ENCODE data around the gene C22orf42. TPM values are rescaled to one million over a fixed set of nuclear protein-coding genes. Genes with fewer than 3 reads are reported as not detected.
A peak's percentile ranks its signal among the peaks of the same experiment; 100 is the strongest.

C22orf42 gene
- total RNA-seq, 1 donor from 2014 or later: 2.1 TPM

- TF ChIP-seq, protein P1, sequence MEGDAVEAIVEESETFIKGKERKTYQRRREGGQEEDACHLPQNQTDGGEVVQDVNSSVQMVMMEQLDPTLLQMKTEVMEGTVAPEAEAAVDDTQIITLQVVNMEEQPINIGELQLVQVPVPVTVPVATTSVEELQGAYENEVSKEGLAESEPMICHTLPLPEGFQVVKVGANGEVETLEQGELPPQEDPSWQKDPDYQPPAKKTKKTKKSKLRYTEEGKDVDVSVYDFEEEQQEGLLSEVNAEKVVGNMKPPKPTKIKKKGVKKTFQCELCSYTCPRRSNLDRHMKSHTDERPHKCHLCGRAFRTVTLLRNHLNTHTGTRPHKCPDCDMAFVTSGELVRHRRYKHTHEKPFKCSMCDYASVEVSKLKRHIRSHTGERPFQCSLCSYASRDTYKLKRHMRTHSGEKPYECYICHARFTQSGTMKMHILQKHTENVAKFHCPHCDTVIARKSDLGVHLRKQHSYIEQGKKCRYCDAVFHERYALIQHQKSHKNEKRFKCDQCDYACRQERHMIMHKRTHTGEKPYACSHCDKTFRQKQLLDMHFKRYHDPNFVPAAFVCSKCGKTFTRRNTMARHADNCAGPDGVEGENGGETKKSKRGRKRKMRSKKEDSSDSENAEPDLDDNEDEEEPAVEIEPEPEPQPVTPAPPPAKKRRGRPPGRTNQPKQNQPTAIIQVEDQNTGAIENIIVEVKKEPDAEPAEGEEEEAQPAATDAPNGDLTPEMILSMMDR (conservative IDR thresholded peaks at IDR 0.05): no peak
- DNase-seq (ENCODE audit: extremely low spot score, unreplicated experiment): no peak
- Mint-ChIP-seq H3K27me3 (peaks cover 38% of the 10 kb centered on the region), H3K9me3 (no peaks in the 10 kb centered on the region), H3K4me1 (ENCODE audit: unreplicated experiment) (no peaks in the 10 kb centered on the region), H3K27ac (no peak overlapping the region), H3K4me3 (no peak overlapping the region), H3K36me3 (no peaks in the 10 kb centered on the region)
These were observed 38.5 kb downstream of the C22orf42 start for GRCh38 chr22:32120603-32121002.

DNA sequence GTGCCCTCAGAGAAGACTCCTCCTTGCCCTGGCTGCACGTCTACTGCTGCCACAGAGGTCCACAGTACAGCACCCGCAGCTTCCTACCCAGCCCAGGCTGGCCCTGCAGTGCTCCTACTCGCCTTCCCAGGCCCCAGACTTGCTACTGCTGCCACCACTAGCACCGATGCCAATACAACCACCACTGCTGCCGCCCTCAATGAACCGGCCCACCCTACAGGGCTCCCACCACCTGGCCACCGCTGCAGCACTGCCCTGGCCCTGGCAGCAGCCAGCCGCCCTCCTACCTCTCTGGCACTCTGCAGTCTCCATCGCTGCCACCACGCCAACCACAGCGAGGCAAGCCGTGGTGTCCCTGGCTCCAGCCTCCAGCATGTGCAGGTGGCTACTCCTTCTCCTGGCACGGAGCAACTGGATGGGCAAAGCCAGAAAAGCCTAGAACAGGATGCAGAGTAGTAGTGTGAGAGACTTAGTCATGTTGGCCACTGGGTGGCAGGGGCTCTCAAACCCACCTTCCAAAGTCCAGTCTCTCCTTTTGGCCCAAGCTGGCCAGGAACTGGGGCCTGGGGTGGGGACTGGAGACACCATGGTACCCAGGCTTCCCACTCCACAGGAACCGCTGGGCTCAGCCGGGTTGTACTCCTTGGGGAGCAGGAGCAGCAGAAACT is 39.4 kb downstream of the C22orf42 start:
- TF ChIP-seq, protein P1 (conservative IDR thresholded peaks at IDR 0.05): no peak
- Mint-ChIP-seq H3K4me1 (ENCODE audit: unreplicated experiment) (no peaks in the 10 kb centered on the region), H3K36me3 (no peaks in the 10 kb centered on the region), H3K9me3 (no peaks in the 10 kb centered on the region), H3K27ac (no peak overlapping the region), H3K27me3 (peaks cover 42% of the 10 kb centered on the region), H3K4me3 (no peak overlapping the region)
- no peak for DNase-seq (ENCODE audit: extremely low spot score, unreplicated experiment)

DNA sequence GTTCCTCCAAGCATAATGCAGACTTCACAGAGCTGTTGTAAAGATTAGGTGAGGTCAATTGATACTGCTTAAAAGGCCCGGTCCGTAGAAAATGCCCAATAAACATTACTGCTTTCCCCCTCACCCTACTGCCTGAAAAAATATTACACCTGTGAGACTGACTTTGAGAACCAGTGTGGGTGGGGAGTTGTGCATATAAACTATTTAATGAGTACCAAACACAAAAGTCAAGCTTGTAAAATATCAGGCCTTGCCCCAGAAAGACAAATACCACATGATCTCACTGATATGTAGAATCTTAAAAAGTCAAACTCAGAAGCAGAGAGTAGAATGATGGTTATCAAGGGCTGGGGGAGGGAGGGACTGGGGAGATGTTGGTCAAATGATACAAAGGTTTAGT is 46.7 kb downstream of the C22orf42 start:
- no peaks in the 10 kb centered on the region for H3K9me3 Mint-ChIP-seq
- H3K4me3 Mint-ChIP-seq: no peak overlapping the region
- peaks cover 47% of the 10 kb centered on the region for H3K27me3 Mint-ChIP-seq
- no peaks in the 10 kb centered on the region for H3K36me3 Mint-ChIP-seq
- H3K27ac Mint-ChIP-seq: no peak overlapping the region
- no peaks in the 10 kb centered on the region for H3K4me1 Mint-ChIP-seq (ENCODE audit: unreplicated experiment)
- TF ChIP-seq, protein P1 (conservative IDR thresholded peaks at IDR 0.05): no peak
- DNase-seq (ENCODE audit: extremely low spot score, unreplicated experiment): no peak

DNA sequence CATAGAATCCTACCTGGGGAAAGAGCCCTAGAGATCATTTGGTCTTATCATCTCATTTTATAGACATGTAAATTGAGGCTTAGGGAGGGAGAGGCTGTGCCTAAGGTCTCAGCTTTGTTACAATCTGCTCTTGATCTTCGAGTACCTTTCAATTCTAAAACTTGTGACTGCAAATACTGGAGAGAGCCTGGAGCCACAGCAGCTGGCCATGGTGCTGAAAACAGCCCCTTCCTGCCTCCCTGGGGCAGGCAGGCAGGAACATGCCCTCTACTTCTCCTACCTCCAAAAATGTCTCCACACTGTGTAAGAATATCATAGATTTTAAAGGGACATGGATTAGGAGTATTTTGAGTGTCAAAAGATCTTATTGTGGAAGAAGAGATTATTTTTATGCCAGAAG is 52.2 kb downstream of the C22orf42 start:
- Mint-ChIP-seq H3K36me3 (no peaks in the 10 kb centered on the region), H3K27ac (no peak overlapping the region), H3K4me3 (no peak overlapping the region), H3K27me3 (peaks cover 44% of the 10 kb centered on the region), H3K4me1 (ENCODE audit: unreplicated experiment) (no peaks in the 10 kb centered on the region), H3K9me3 (no peaks in the 10 kb centered on the region)
- TF ChIP-seq, protein P1 (conservative IDR thresholded peaks at IDR 0.05): no peak
- no peak for DNase-seq (ENCODE audit: extremely low spot score, unreplicated experiment)

DNA sequence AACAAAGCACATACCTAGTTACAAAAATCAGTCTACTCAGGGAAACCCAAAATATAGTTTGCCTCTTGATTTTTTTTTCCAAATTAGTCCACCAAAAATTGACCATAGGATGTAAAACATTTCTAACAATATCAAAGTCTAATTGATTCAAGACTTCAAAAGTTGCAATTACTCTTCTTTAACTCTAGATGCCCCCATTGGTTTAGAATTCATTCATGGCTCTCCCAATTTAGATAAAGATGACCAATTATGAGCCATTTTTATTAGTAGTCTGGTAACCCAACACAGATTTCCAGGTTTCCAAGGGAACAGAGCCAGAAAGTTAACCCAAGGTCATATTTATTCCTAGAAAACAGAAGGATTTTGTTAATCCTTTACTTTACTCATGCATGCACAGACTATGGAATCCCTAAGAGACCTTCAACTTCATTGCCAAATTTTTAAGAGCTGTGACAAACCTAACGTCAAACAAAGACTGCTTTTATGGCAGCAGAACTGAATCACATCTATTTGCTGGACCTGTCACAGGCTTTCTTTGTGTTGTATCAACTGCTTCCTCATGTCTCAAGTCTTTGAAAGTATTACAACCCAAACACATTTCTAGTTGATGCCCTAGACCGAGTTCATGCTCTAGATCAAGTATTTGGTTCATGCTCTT is 55.3 kb downstream of the C22orf42 start:
- no peak overlapping the region for H3K27ac Mint-ChIP-seq
- no peaks in the 10 kb centered on the region for H3K4me1 Mint-ChIP-seq (ENCODE audit: unreplicated experiment)
- no peaks in the 10 kb centered on the region for H3K9me3 Mint-ChIP-seq
- H3K4me3 Mint-ChIP-seq: no peak overlapping the region
- no peaks in the 10 kb centered on the region for H3K36me3 Mint-ChIP-seq
- no peak for DNase-seq (ENCODE audit: extremely low spot score, unreplicated experiment)
- peaks cover 44% of the 10 kb centered on the region for H3K27me3 Mint-ChIP-seq
- TF ChIP-seq, protein P1 (conservative IDR thresholded peaks at IDR 0.05): peak; percentile 72
